ENCODE measurements around the gene ZNF554.

Gene ZNF554

GRCh38 chr19:2819540-2820111 is at the start of gene ZNF554:
ZNF554 (plus strand) TSS chr19:2819868; CDS start chr19:2820072, 204 bp downstream.
- H3K36me3 Mint-ChIP-seq (ENCODE audit: low read depth) = peaks cover 4% of the 10 kb centered on the region
- peaks cover 9% of the 10 kb centered on the region for H3K4me1 Mint-ChIP-seq (ENCODE audit: low read depth)
- H3K27me3 Mint-ChIP-seq = no peaks in the 10 kb centered on the region
- peak within 1 kb of the TSS; percentile 87 for H3K4me3 Mint-ChIP-seq
- no peaks in the 10 kb centered on the region for H3K9me3 Mint-ChIP-seq
- H3K27ac Mint-ChIP-seq = no peak within 1 kb of the TSS

- H3K9me3 Mint-ChIP-seq = no peaks in the 10 kb centered on the region
- H3K27ac Mint-ChIP-seq = no peak overlapping the region
Measured at GRCh38 chr19:2770055-2771013, 49.3 kb upstream of the ZNF554 start.

GRCh38 chr19:2771786-2772674 is 47.6 kb upstream of the ZNF554 start:
- H3K4me1 Mint-ChIP-seq (ENCODE audit: low read depth) = peaks cover 38% of the 10 kb centered on the region
- no peak overlapping the region for H3K27ac Mint-ChIP-seq
- no peaks in the 10 kb centered on the region for H3K27me3 Mint-ChIP-seq
- peaks cover 23% of the 10 kb centered on the region for H3K36me3 Mint-ChIP-seq (ENCODE audit: low read depth)
- no peak overlapping the region for H3K4me3 Mint-ChIP-seq
- no peaks in the 10 kb centered on the region for H3K9me3 Mint-ChIP-seq

More at GRCh38 chr19:2770055-2771013, 49.3 kb upstream of the ZNF554 start:
- no peaks in the 10 kb centered on the region for H3K27me3 Mint-ChIP-seq
- peaks cover 15% of the 10 kb centered on the region for H3K36me3 Mint-ChIP-seq (ENCODE audit: low read depth)
- no peak overlapping the region for H3K4me3 Mint-ChIP-seq
- peaks cover 24% of the 10 kb centered on the region for H3K4me1 Mint-ChIP-seq (ENCODE audit: low read depth)

GRCh38 chr19:2774083-2774679 is 45.5 kb upstream of the ZNF554 start:
- H3K27ac Mint-ChIP-seq = peak overlapping the region; percentile 51
- H3K9me3 Mint-ChIP-seq = no peaks in the 10 kb centered on the region
- H3K4me1 Mint-ChIP-seq (ENCODE audit: low read depth) = peaks cover 41% of the 10 kb centered on the region
- peaks cover 29% of the 10 kb centered on the region for H3K36me3 Mint-ChIP-seq (ENCODE audit: low read depth)
- no peaks in the 10 kb centered on the region for H3K27me3 Mint-ChIP-seq
- H3K4me3 Mint-ChIP-seq = no peak overlapping the region

GRCh38 chr19:2774953-2775555 is 44.6 kb upstream of the ZNF554 start:
- Mint-ChIP-seq H3K9me3 (no peaks in the 10 kb centered on the region), H3K4me1 (ENCODE audit: low read depth) (peaks cover 44% of the 10 kb centered on the region), H3K36me3 (ENCODE audit: low read depth) (peaks cover 29% of the 10 kb centered on the region), H3K27me3 (no peaks in the 10 kb centered on the region), H3K27ac (peak overlapping the region; percentile 94), H3K4me3 (peak overlapping the region; percentile 79)

- Mint-ChIP-seq H3K27ac (peak overlapping the region; percentile 94), H3K4me1 (ENCODE audit: low read depth) (peaks cover 52% of the 10 kb centered on the region), H3K4me3 (peak overlapping the region; percentile 79), H3K27me3 (no peaks in the 10 kb centered on the region), H3K36me3 (ENCODE audit: low read depth) (peaks cover 29% of the 10 kb centered on the region), H3K9me3 (no peaks in the 10 kb centered on the region)
Measured at GRCh38 chr19:2775556-2776430, 43.9 kb upstream of the ZNF554 start.

- Mint-ChIP-seq H3K27ac (no peak overlapping the region), H3K36me3 (ENCODE audit: low read depth) (peaks cover 38% of the 10 kb centered on the region), H3K9me3 (no peaks in the 10 kb centered on the region), H3K4me1 (ENCODE audit: low read depth) (peaks cover 60% of the 10 kb centered on the region), H3K4me3 (no peak overlapping the region), H3K27me3 (no peaks in the 10 kb centered on the region)
Measured at GRCh38 chr19:2777952-2778683, 41.5 kb upstream of the ZNF554 start.

- no peak overlapping the region for H3K27ac Mint-ChIP-seq
- H3K9me3 Mint-ChIP-seq = no peaks in the 10 kb centered on the region
- peaks cover 65% of the 10 kb centered on the region for H3K4me1 Mint-ChIP-seq (ENCODE audit: low read depth)
- H3K4me3 Mint-ChIP-seq = no peak overlapping the region
- H3K36me3 Mint-ChIP-seq (ENCODE audit: low read depth) = peaks cover 34% of the 10 kb centered on the region
- no peaks in the 10 kb centered on the region for H3K27me3 Mint-ChIP-seq
Measured at GRCh38 chr19:2779121-2779740, 40.4 kb upstream of the ZNF554 start.

GRCh38 chr19:2780284-2780683 is 39.4 kb upstream of the ZNF554 start:
- peaks cover 27% of the 10 kb centered on the region for H3K36me3 Mint-ChIP-seq (ENCODE audit: low read depth)
- peaks cover 64% of the 10 kb centered on the region for H3K4me1 Mint-ChIP-seq (ENCODE audit: low read depth)
- no peak overlapping the region for H3K4me3 Mint-ChIP-seq
- H3K27ac Mint-ChIP-seq = no peak overlapping the region
- no peaks in the 10 kb centered on the region for H3K27me3 Mint-ChIP-seq
- no peaks in the 10 kb centered on the region for H3K9me3 Mint-ChIP-seq

- Mint-ChIP-seq H3K4me3 (peak overlapping the region; percentile 94), H3K27ac (peak overlapping the region; percentile 97), H3K4me1 (ENCODE audit: low read depth) (peaks cover 61% of the 10 kb centered on the region), H3K27me3 (no peaks in the 10 kb centered on the region), H3K9me3 (no peaks in the 10 kb centered on the region), H3K36me3 (ENCODE audit: low read depth) (peaks cover 26% of the 10 kb centered on the region)
Measured at GRCh38 chr19:2782329-2782935, 37.2 kb upstream of the ZNF554 start.

GRCh38 chr19:2782936-2783780 is 36.5 kb upstream of the ZNF554 start, which contains the start of gene SGTA:
SGTA (minus strand) TSS chr19:2783273; CDS start chr19:2769068, 14,205 bp downstream.
- Mint-ChIP-seq H3K9me3 (no peaks in the 10 kb centered on the region), H3K4me1 (ENCODE audit: low read depth) (peaks cover 65% of the 10 kb centered on the region), H3K27ac (peak within 1 kb of the TSS; percentile 97), H3K27me3 (no peaks in the 10 kb centered on the region), H3K36me3 (ENCODE audit: low read depth) (peaks cover 34% of the 10 kb centered on the region), H3K4me3 (peak within 1 kb of the TSS; percentile 94)

Measured in stimulated activated naive CD8-positive, alpha-beta T cell treated with anti-CD3 and anti-CD28 coated beads, Interleukin-15, Interleukin-2, amounts not matched to agents 100 ng/mL and 50 ng/mL, for 24 hours (primary cell).